ENCODE measurements around the gene RPL9. TPM values are rescaled to one million over a fixed set of nuclear protein-coding genes. Genes with fewer than 3 reads are reported as not detected.

The RPL9 gene
- total and polyA plus RNA-seq, 2 of the 8 experiments (the other 6 are each of a cell fraction or from before 2014, with no cell fraction given), result 1,161 to 1,184 TPM

- Histone ChIP-seq H2BK12ac (ENCODE audit: low read depth, low read length) (no peak overlapping the region), H3K56ac (replicated peaks; ENCODE audit: insufficient read length, low read depth, low read length) (no peak overlapping the region), H3K27ac (ENCODE audit: low read depth, low read length) (no peak overlapping the region), H2AFZ (ENCODE audit: low read length) (no peak overlapping the region), H4K91ac (replicated peaks; ENCODE audit: insufficient read length, low read length) (no peak overlapping the region), H3K79me2 (ENCODE audit: control insufficient read depth in 1 of 2, insufficient read depth in 2 of 2, low read length in 2 of 2) (no peaks in the 10 kb centered on the region), H3K9ac (replicated peaks in 1 of 4; ENCODE audit: extremely low read depth in 1 of 4, low read depth in 3 of 4, low read length in 3 of 4) (no peak overlapping the region), H3K9me3 (ENCODE audit: insufficient read depth in 2 of 2, low read depth in 1 of 2, low read length in 1 of 2) (no peaks in the 10 kb centered on the region), H3K36me3 (ENCODE audit: control insufficient read depth in 2 of 4, insufficient read depth in 4 of 4, low read length in 3 of 4) (no peaks in the 10 kb centered on the region), H4K5ac (ENCODE audit: insufficient read length, low read depth, low read length) (no peak overlapping the region), H3K4ac (replicated peaks; ENCODE audit: insufficient read length, low read depth, low read length) (no peak overlapping the region), H2BK20ac (ENCODE audit: low read length) (no peak overlapping the region), H3K18ac (ENCODE audit: extremely low read depth, low read length) (no peak overlapping the region), H4K8ac (ENCODE audit: extremely low read depth, insufficient read depth, low read length) (no peak overlapping the region), H3K14ac (ENCODE audit: insufficient read length) (no peak overlapping the region), H3K4me3 (ENCODE audit: extremely low read depth in 1 of 4, insufficient read depth in 2 of 4, low read depth in 3 of 4, low read length in 4 of 4) (no peak overlapping the region), H4K20me1 (replicated peaks in 1 of 2; ENCODE audit: control insufficient read depth in 1 of 2, insufficient read depth in 2 of 2, low read length in 2 of 2) (no peaks in the 10 kb centered on the region), H2BK5ac (ENCODE audit: low read depth, low read length) (no peak overlapping the region), H2BK15ac (ENCODE audit: low read length) (no peak overlapping the region), H3K4me2 (ENCODE audit: insufficient read depth in 1 of 2, low read depth in 2 of 2, low read length in 2 of 2) (no peak overlapping the region), H3K4me1 (replicated peaks in 1 of 4; ENCODE audit: control insufficient read depth in 3 of 4, insufficient read depth in 4 of 4, low read length in 3 of 4) (no peaks in the 10 kb centered on the region), H3K23ac (ENCODE audit: insufficient read length) (no peak overlapping the region), H2AK5ac (ENCODE audit: low read depth, low read length) (no peak overlapping the region), H3K79me1 (ENCODE audit: low read depth, low read length) (no peaks in the 10 kb centered on the region), H3K27me3 (replicated peaks in 1 of 4; ENCODE audit: control insufficient read depth in 3 of 4, extremely low read depth in 1 of 4, insufficient read depth in 3 of 4, low read length in 3 of 4) (no peaks in the 10 kb centered on the region), H3K23me2 (ENCODE audit: low read depth, low read length) (no peaks in the 10 kb centered on the region), H2BK120ac (replicated peaks; ENCODE audit: low read depth, low read length) (no peak overlapping the region)
- POLR2A ChIA-PET (ENCODE audit: partially characterized antibody), result interaction anchor here (0.6 kb wide), 2 partner anchors 35 to 69 kb away, joined by 3 to 4 read pairs; no protein-coding TSS in a partner anchor
- no peak for FAIRE-seq
- TF ChIP-seq ASH2L (IDR thresholded peaks at IDR 0.05; ENCODE audit: low read length) (no peak), ATF3 (IDR thresholded peaks at IDR 0.05; ENCODE audit: insufficient read depth, low read depth, low read length) (no peak), POU5F1 (IDR thresholded peaks at IDR 0.05; ENCODE audit: low read depth, low read length) (no peak), TAF1 (IDR thresholded peaks at IDR 0.05; ENCODE audit: low read depth, low read length) (no peak), SIRT6 (IDR thresholded peaks at IDR 0.05; ENCODE audit: low read length) (no peak), YY1 (IDR thresholded peaks at IDR 0.05; ENCODE audit: low read depth, low read length) (no peak), MAX (IDR thresholded peaks at IDR 0.05) (no peak), EP300 (IDR thresholded peaks at IDR 0.05; ENCODE audit: borderline replicate concordance in 1 of 2, low read depth in 2 of 2, low read length in 2 of 2) (no peak)
- WGBS, 2 experiments (ENCODE audit: extremely low coverage in 1 of 2, insufficient coverage in 1 of 2, insufficient read length in 1 of 2, insufficient replicate concordance in 2 of 2, low coverage in 1 of 2, low lambda C conversion rate in 2 of 2, missing lambda C conversion rate in 1 of 2), result 86% methylated on average over 3 of the region's 3 CpGs; no CpG with 5 or more reads in 1 of the 2 experiments
- CTCF ChIA-PET (ENCODE audit: partially characterized antibody), result interaction anchor here (1.2 kb wide), 1 partner anchor 16 kb away, joined by 3 read pairs; no protein-coding TSS in a partner anchor
- DNase-seq (ENCODE audit: low read depth in 1 of 2, low spot score in 2 of 2), result no peak
Measured at GRCh38 chr4:39422247-39422646, 36.5 kb downstream of the RPL9 start.

Measured in H1 (cell line).